ENCODE results near the gene TRMT44. TPM values are rescaled to one million over a fixed set of nuclear protein-coding genes. Genes with fewer than 3 reads are reported as not detected.
"Not testable (repeated sequence)": the region's sequence is repeated elsewhere in the genome, so short reads cannot be mapped to it uniquely, and the experiment has no call there.

TRMT44 gene
- total RNA-seq, 1 experiment from 2014 or later = 6.9 TPM

- no peak for DNase-seq (ENCODE audit: low read depth, low spot score)
- in situ Hi-C loops (cut with HindIII; ENCODE audit: low pct_unique_long_range_greater_than_20kb, low sequenced_read_pairs) = no loop called here
Observed at GRCh38 chr4:8502371-8502770, 61.8 kb downstream of the TRMT44 start.

- in situ Hi-C loops (cut with HindIII; ENCODE audit: low pct_unique_long_range_greater_than_20kb, low sequenced_read_pairs) = no loop called here
- no peak for DNase-seq (ENCODE audit: low read depth, low spot score)
Observed at GRCh38 chr4:8502836-8503585, 62.4 kb downstream of the TRMT44 start.

GRCh38 chr4:8503801-8504200, 63.2 kb downstream of the TRMT44 start:
- no peak for DNase-seq (ENCODE audit: low read depth, low spot score)
- in situ Hi-C loops (cut with HindIII; ENCODE audit: low pct_unique_long_range_greater_than_20kb, low sequenced_read_pairs) = no loop called here

GRCh38 chr4:8504279-8505007, 63.9 kb downstream of the TRMT44 start:
- no peak for DNase-seq (ENCODE audit: low read depth, low spot score)
- in situ Hi-C loops (cut with HindIII; ENCODE audit: low pct_unique_long_range_greater_than_20kb, low sequenced_read_pairs) = no loop called here

GRCh38 chr4:8505229-8505628, 64.7 kb downstream of the TRMT44 start:
- in situ Hi-C loops (cut with HindIII; ENCODE audit: low pct_unique_long_range_greater_than_20kb, low sequenced_read_pairs) = no loop called here
- no peak for DNase-seq (ENCODE audit: low read depth, low spot score)

- in situ Hi-C loops (cut with HindIII; ENCODE audit: low pct_unique_long_range_greater_than_20kb, low sequenced_read_pairs) = no loop called here
- no peak for DNase-seq (ENCODE audit: low read depth, low spot score)
Observed at GRCh38 chr4:8506006-8506372, 65.4 kb downstream of the TRMT44 start.

- in situ Hi-C loops (cut with HindIII; ENCODE audit: low pct_unique_long_range_greater_than_20kb, low sequenced_read_pairs) = no loop called here
- DNase-seq (ENCODE audit: low read depth, low spot score) = no peak
Observed at GRCh38 chr4:8506373-8507195, 66.0 kb downstream of the TRMT44 start.

- DNase-seq (ENCODE audit: low read depth, low spot score) = no peak
- in situ Hi-C loops (cut with HindIII; ENCODE audit: low pct_unique_long_range_greater_than_20kb, low sequenced_read_pairs) = no loop called here
Observed at GRCh38 chr4:8507196-8507570, 66.6 kb downstream of the TRMT44 start.

GRCh38 chr4:8507624-8508023, 67.0 kb downstream of the TRMT44 start:
- in situ Hi-C loops (cut with HindIII; ENCODE audit: low pct_unique_long_range_greater_than_20kb, low sequenced_read_pairs) = no loop called here
- no peak for DNase-seq (ENCODE audit: low read depth, low spot score)

GRCh38 chr4:8508266-8508665, 67.7 kb downstream of the TRMT44 start:
- in situ Hi-C loops (cut with HindIII; ENCODE audit: low pct_unique_long_range_greater_than_20kb, low sequenced_read_pairs) = no loop called here

GRCh38 chr4:8508740-8509139, 68.2 kb downstream of the TRMT44 start:
- DNase-seq (ENCODE audit: low read depth, low spot score) = no peak
- in situ Hi-C loops (cut with HindIII; ENCODE audit: low pct_unique_long_range_greater_than_20kb, low sequenced_read_pairs) = no loop called here

More at GRCh38 chr4:8508266-8508665, 67.7 kb downstream of the TRMT44 start:
- no peak for DNase-seq (ENCODE audit: low read depth, low spot score)

GRCh38 chr4:8509311-8509950, 68.9 kb downstream of the TRMT44 start:
- in situ Hi-C loops (cut with HindIII; ENCODE audit: low pct_unique_long_range_greater_than_20kb, low sequenced_read_pairs) = no loop called here

GRCh38 chr4:8510191-8510590, 69.6 kb downstream of the TRMT44 start:
- in situ Hi-C loops (cut with HindIII; ENCODE audit: low pct_unique_long_range_greater_than_20kb, low sequenced_read_pairs) = no loop called here

More at GRCh38 chr4:8509311-8509950, 68.9 kb downstream of the TRMT44 start:
- no peak for DNase-seq (ENCODE audit: low read depth, low spot score)

GRCh38 chr4:8510611-8511285, 70.2 kb downstream of the TRMT44 start:
- in situ Hi-C loops (cut with HindIII; ENCODE audit: low pct_unique_long_range_greater_than_20kb, low sequenced_read_pairs) = no loop called here
- no peak for DNase-seq (ENCODE audit: low read depth, low spot score)

More at GRCh38 chr4:8510191-8510590, 69.6 kb downstream of the TRMT44 start:
- no peak for DNase-seq (ENCODE audit: low read depth, low spot score)

- in situ Hi-C loops (cut with HindIII; ENCODE audit: low pct_unique_long_range_greater_than_20kb, low sequenced_read_pairs) = no loop called here
- no peak for DNase-seq (ENCODE audit: low read depth, low spot score)
Observed at GRCh38 chr4:8512510-8512909, 71.9 kb downstream of the TRMT44 start.

GRCh38 chr4:8513080-8513479, 72.5 kb downstream of the TRMT44 start:
- in situ Hi-C loops (cut with HindIII; ENCODE audit: low pct_unique_long_range_greater_than_20kb, low sequenced_read_pairs); DNase-seq (ENCODE audit: low read depth, low spot score): not testable (repeated sequence)

- no peak for DNase-seq (ENCODE audit: low read depth, low spot score)
- in situ Hi-C loops (cut with HindIII; ENCODE audit: low pct_unique_long_range_greater_than_20kb, low sequenced_read_pairs) = no loop called here
Observed at GRCh38 chr4:8513931-8514330, 73.4 kb downstream of the TRMT44 start.

Data from SK-MEL-5 (cell line).